HG02852 (cell line): ENCODE data around the gene CHST7.
A peak's percentile ranks its signal among the peaks of the same experiment; 100 is the strongest.

Source experiments
- ATAC-seq: cut with Tn5 transposase; IDR thresholded peaks from one replicate; pipeline ENCODE4 v1.9.1; 2021; ENCODE audit warnings: mild to moderate bottlenecking, moderate library complexity; ENCODE audit not compliant: unreplicated experiment

Gene CHST7

DNA sequence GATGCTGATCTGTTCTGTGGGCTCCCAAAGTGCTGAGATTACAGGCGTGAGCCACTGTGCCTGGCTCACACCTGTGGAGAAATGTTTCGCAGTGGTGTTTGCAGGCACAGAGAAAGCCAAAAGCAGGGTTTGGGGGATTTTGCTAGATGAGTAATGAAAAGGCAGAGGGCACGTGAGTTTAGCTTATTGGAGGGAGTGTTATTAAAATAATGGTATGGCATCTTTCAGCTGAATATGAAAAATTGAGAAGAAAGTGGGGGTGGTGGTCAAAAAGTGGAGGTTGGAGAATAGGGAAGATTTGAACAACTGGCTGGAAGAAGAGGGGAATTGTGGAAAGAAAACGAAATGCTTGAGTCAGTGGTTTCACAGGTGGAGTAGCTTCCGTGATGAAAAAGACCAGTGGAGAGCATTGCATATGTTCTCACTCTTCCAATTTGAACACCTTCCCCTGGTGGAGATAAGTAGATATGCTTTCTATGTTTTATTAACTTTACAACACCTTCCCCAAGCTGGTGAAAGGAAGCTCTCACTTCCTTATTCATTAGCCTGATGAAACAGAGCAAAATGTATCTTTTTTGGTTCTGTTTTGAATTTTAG is 1.1 kb upstream of the CHST7 start:
- ATAC-seq, result peak; percentile 33

- peak; percentile 30 for ATAC-seq
Observed at GRCh38 chrX:46573892-46574773, 568 bp downstream of the CHST7 start.

GRCh38 chrX:46574774-46575381 is 1.3 kb downstream of the CHST7 start:
- ATAC-seq, result no peak

DNA sequence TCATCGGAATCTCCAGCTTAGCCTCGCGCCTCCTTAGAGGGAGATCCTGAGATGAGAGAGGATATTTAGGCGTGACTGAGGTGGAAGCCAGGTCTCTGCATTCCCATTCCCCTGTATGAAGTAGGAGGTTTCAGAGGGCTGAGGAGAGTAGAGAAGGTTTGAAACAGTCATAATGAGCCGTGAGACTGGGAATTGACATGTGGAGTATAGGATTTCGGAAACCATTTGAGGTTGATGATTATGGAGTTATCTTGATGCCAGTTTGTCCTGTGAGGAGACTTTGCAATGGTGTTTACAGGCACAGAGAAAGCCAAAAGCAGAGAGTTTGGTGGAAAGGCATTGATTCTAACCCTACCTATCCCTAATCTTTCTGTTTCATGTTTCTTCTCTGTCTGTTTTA is 2.0 kb downstream of the CHST7 start:
- no peak for ATAC-seq

- ATAC-seq, result no peak
Observed at GRCh38 chrX:46575991-46576392, 2.4 kb downstream of the CHST7 start.

DNA sequence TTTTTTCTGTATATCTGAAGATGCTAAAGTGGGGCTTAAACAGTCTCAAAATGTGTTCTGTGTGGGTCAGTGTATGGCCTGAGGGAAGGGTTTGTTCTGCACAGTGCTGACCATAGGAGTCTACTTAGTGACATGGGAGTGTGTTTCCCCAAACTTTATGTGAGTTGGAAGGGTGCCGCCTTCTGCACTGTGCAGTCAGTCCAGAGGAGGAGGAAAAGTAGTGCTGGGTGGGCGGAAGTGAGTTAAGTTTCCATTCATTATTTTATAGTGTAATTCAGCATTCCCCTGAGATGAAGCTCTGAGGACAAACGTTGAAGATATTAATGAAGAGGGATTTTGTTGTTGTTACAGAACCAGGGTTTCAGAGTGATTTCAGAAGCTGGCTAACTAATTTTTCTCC is 2.9 kb downstream of the CHST7 start:
- no peak for ATAC-seq

DNA sequence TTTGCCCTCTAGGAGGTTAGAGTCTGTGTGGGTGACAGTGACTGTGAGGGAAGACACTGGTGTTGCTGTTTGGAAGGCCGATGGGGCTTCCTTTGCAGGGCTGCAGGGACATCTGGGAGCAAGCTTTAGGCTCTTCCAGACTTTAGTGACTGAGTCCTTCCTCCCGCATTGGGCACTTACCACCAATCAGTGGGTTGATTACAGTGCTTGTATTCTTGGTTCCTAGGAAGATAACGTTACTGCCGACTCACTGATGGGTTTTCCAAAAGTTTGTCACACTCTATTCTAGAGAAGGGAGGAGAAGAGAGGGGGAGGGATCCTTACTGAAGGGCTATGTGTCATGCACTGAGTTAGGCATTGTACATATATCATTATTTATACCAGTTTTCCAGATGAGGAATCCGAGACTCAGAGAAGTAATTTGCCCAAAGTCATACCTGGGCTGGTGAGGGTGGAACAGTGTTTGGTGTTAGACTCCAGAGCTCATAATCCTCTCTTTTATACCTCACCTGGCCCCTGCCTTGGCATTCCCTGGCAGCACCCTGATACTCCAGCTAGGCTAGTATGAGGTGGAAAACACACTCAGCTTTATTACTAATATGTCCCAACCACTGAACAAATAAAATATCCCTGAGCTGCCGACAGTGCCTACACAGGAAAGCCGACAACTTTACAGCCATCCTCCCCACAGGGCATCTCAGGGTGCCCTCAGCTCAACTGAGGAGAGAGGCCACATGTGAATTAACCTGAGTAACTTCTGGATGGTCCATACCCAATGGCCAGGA is 3.8 kb downstream of the CHST7 start:
- ATAC-seq, result no peak

GRCh38 chrX:46579250-46579649 is 5.7 kb downstream of the CHST7 start:
- no peak for ATAC-seq

DNA sequence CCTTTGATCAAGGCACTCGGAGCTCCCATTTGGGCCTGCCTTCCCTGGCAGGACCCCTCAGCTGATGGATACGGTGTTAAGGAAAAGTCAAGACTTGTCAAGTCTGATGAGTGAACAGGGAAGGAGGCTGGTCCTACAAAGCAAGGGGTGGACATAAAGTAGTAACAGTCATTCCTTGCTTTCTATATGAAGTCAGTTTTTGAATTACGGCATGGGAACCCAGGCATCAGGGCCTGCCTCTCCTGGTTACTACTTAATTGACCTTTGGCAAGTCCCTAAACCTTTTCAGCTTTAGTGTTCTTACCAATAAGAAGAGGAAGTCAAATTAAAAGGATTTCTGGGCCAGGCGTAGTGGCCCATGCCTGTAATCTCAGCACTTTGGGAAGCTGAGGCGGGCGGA is 7.0 kb downstream of the CHST7 start:
- peak; percentile 60 for ATAC-seq

GRCh38 chrX:46582325-46582724 is 8.8 kb downstream of the CHST7 start:
- ATAC-seq, result no peak

DNA sequence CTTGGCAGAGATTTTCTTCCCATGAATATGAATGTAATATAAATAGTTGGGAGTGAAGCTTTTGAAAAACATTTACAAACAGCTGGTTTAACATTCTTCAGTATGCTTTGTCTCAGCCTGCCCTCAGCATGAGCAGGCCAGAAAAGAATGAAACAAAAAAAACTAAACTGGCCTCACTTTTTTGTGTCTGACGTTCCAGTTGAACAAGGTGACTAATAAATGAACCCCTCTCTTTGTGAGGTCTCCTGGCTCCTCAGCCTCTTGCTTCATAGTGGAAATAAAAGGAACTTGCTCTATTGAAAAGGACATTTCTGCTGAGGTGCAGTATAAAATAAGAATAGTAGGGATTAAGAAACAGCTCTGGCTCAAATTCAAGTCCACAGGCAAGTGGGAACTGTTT is 9.4 kb downstream of the CHST7 start:
- no peak for ATAC-seq

- ATAC-seq, result no peak
Observed at GRCh38 chrX:46584736-46585135, 11.2 kb downstream of the CHST7 start.

GRCh38 chrX:46587158-46587557 is 13.6 kb downstream of the CHST7 start:
- ATAC-seq, result peak; percentile 80

DNA sequence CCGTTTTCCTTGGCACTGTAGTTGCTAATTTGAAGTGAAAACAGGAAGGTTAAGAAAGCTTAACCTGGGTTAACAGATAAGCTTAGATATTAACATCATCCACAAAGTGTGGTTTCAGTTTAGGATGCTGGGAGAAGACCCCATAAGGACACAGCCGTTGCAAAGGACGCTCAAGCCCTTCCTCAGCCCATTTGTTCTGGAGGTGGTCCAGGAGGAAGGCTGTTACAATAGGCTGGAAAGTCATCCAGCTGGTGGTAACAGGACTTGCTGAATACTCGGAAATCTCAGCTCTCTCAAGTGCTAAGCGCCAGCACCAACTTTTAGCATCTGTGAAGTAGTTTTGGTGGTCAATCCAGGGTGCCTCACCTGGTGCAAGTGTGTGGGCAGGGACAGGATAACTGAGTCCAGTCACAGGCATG is 14.2 kb downstream of the CHST7 start:
- ATAC-seq, result no peak

- no peak for ATAC-seq
Observed at GRCh38 chrX:46588263-46588662, 14.7 kb downstream of the CHST7 start.

GRCh38 chrX:46589977-46590723 is 16.6 kb downstream of the CHST7 start:
- ATAC-seq, result no peak

- no peak for ATAC-seq
Observed at GRCh38 chrX:46595084-46595483, 21.5 kb downstream of the CHST7 start.

DNA sequence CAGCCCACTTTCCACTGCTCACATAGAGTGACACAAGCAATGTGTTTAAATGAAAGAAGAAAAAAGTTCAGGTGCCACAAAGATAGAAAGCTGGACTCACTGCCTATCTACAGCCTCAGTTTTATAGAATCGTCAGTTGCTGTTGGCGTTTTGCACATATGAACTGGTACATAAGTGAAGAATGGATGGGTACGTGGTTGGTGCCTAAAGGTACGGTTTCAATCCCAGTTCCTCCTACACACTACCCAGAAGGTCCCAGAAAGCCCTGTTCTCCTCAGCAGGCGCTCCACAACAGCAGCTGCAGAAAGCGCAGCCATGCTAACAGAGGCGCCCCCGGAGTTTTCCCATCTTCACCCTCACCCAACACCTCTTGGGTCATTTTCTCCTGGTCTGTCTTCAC is 23.6 kb downstream of the CHST7 start:
- ATAC-seq, result no peak

DNA sequence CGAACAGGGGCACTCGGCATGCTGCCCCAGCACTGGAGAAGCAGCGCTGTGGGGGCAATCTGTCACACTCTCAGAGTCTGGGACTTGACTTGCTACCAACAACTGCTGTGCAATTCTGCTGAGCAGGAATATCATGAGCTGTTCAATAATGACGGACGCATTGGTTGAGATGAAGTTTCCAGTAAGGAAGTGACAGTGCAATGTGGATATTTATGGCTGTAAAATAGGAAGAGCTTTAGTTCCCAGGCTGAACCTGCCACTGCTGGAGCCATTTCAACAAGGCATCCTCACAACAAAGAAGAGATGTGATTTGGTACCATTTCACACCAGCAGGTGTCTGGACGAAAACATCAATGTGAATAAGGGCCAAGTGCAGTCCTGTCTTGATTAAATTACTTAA is 24.2 kb downstream of the CHST7 start:
- ATAC-seq, result no peak

DNA sequence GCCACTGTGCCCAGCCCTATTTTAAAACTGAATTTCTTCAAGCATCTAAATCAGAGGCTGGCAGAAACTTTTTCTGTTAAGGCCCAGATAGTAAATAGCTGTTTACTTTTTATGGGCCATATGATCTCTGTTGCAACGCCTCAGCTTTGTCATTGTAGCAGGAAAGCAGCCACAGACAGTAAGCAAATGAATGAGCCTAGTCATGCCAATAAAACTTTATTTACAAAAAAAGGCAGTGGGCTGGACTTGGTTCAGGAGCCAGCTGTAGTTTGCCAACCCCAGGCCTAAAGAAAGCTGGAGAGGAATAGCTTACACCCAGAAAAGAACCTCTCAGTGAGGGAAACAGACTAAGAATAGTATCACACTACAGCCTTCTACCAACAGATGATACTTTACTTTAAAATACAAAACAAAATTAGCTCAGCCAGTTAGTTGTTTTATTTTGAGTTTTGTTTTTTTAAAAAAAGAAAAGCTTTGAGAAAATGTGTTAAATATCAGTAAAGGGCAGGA is 25.5 kb downstream of the CHST7 start:
- no peak for ATAC-seq
